K562 (cell line): ENCODE measurements around the gene ALDH1A2. TPM values are rescaled to one million over a fixed set of nuclear protein-coding genes. Genes with fewer than 3 reads are reported as not detected.

ENCODE experiments used
- ARID1B ChIP-seq: fragments of 450-650 bp; IDR thresholded peaks from 2 replicates; pipeline ENCODE4 v1.6.1; 2016; ENCODE audit warnings: antibody characterized with exemption, mild to moderate bottlenecking, inconsistent platforms
- EP400 ChIP-seq: fragments of 450-650 bp; IDR thresholded peaks from 2 replicates; pipeline ENCODE4 v1.6.1; 2017; ENCODE audit warnings: antibody characterized with exemption, mild to moderate bottlenecking, moderate library complexity
- HIVEP1 ChIP-seq: fragments of 250-450 bp; sonication (Bioruptor Pico); IDR thresholded peaks from 2 replicates; pipeline ENCODE4 v1.4.0; 2020; ENCODE audit warnings: mild to moderate bottlenecking
- NR2C2 ChIP-seq, 2 experiments: fragments of 200-800 bp in 1 of 2; sonication (Bioruptor generic) in 1 of 2; sonication (generic) in 1 of 2; formaldehyde crosslinking in 1 of 2; IDR thresholded peaks; 2 replicates each; pipeline versions ENCODE4 v1.6.1 to v1.8.0; 2016 to 2022; ENCODE audit warnings: mild to moderate bottlenecking in 1 of 2, missing compliant biosample characterization in 1 of 2, missing genetic modification characterization in 1 of 2, missing genetic modification reagents in 1 of 2
- NR4A1 ChIP-seq, 2 experiments: fragments of 250-450 bp in 1 of 2; fragments of 450-650 bp in 1 of 2; sonication (Bioruptor Pico) in 1 of 2; IDR thresholded peaks; 2 replicates each; pipeline versions ENCODE4 v1.4.0 to v1.6.1; 2016 to 2020; ENCODE audit warnings: mild to moderate bottlenecking in 2 of 2, missing compliant biosample characterization in 1 of 2, missing genetic modification characterization in 1 of 2, moderate library complexity in 1 of 2
- POLR2H ChIP-seq: IDR thresholded peaks from 2 replicates; pipeline ENCODE4 v1.6.1; 2016; ENCODE audit warnings: missing genetic modification characterization, low read depth, mild to moderate bottlenecking, control low read depth, missing compliant biosample characterization, moderate library complexity
- RBFOX2 ChIP-seq: fragments of 200-400 bp; formaldehyde crosslinking; IDR thresholded peaks from 2 replicates; pipeline ENCODE4 v1.6.1; 2017; ENCODE audit warnings: low read depth, mild to moderate bottlenecking, low read length, moderate library complexity
- RBM25 ChIP-seq: fragments of 200-400 bp; formaldehyde crosslinking; IDR thresholded peaks from 2 replicates; pipeline ENCODE4 v1.6.1; 2018; ENCODE audit warnings: low read length, low read depth, moderate library complexity; ENCODE audit not compliant: severe bottlenecking
- ZNF165 ChIP-seq: fragments of 250-450 bp; sonication (Bioruptor Pico); IDR thresholded peaks from 2 replicates; pipeline ENCODE4 v1.4.0; 2020; ENCODE audit warnings: borderline replicate concordance
- ZNF175 ChIP-seq: fragments of 200-800 bp; sonication (Bioruptor generic); IDR thresholded peaks from 2 replicates; pipeline ENCODE4 v1.6.1; 2016; ENCODE audit warnings: low read depth, mild to moderate bottlenecking, missing genetic modification characterization, missing compliant biosample characterization
- ZNF589 ChIP-seq: fragments of 200-800 bp; sonication (Bioruptor generic); IDR thresholded peaks from 2 replicates; pipeline ENCODE4 v1.6.1; 2016; ENCODE audit warnings: low read depth, missing genetic modification characterization, missing compliant biosample characterization
- ZNF76 ChIP-seq: fragments of 250-450 bp; sonication (Bioruptor Pico); IDR thresholded peaks from 2 replicates; pipeline ENCODE4 v1.4.0; 2020; ENCODE audit warnings: mild to moderate bottlenecking, moderate library complexity, borderline replicate concordance
- polyA plus RNA-seq, 8 experiments: library from polyadenylated mRNA; depleted of rRNA in 4 of 8; stranded (reverse) in 5 of 8; unstranded in 3 of 8; fragments of >200 nt; fragmentation: Nextera tagmentation in 2 of 8; fragmentation: Illumina TruSeq in 1 of 8; extraction: Ambion mirVana in 2 of 8; extraction: Trizol in 1 of 8; gene quantifications; 2 replicates each; pipeline versions ENCODE4 v1.2.1 to v1.2.3, GENCODE V29; 2011 to 2014; ENCODE audit warnings: inconsistent platforms in 1 of 8, missing spikeins in 1 of 8
- total RNA-seq, 7 experiments: library from RNA; depleted of rRNA in 6 of 7; stranded (reverse); fragments of >200 nt in 6 of 7; fragmentation: Illumina TruSeq in 2 of 7; extraction: Trizol in 2 of 7; gene quantifications; 2 replicates each; pipeline versions ENCODE4 v1.2.1 to v1.2.3, GENCODE V29; 2011 to 2021; ENCODE audit warnings: low replicate concordance in 1 of 7
- TF ChIP-seq, protein P1 (sequence below): fragments of 450-650 bp; IDR thresholded peaks from 2 replicates; pipeline ENCODE4 v1.6.1; 2016; ENCODE audit warnings: low read depth
- TF ChIP-seq, protein P2 (sequence below): fragments of 450-650 bp; IDR thresholded peaks from 2 replicates; pipeline ENCODE4 v1.6.1; 2017; ENCODE audit warnings: antibody characterized with exemption, mild to moderate bottlenecking

Gene ALDH1A2
- total and polyA plus RNA-seq, 9 of the 15 experiments (the other 6 are each of a cell fraction or from before 2014, with no cell fraction given): 115 to 393 (median 333) TPM

DNA sequence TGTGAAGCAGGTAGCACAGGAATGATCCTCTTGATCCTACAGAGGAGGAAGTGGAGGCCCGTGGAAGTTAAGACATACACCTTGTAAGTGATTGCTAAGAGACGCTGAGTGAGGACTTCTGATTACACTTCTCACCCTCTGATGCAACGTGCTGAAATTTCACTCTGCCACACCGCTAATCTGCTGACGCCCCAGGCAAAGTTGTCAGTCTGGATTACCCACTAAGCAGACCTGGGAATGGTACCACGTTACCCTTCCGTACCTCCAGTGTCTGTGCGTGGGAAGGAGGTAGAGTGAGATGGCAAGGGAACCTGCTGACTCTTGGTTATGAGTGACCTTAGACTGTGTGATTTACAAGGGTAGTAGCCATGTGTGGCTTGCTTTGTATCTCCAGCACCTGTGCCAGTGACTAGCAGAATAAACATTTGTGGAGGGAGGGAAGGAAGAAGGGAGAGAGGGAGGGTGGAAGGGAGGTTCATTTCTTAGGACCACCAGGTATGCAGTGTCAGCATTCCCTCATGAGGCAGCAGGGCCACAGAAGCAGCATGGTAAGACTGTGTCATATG, 115.0 kb downstream of the ALDH1A2 start (continued):
- TF ChIP-seq NR2C2 (CRISPR knock-in tag; IDR thresholded peaks at IDR 0.05): no peak; the same call in 1 of the 2 replicates
- TF ChIP-seq NR2C2 (tag; IDR thresholded peaks at IDR 0.05): peak; percentile 76
- TF ChIP-seq, protein P1, sequence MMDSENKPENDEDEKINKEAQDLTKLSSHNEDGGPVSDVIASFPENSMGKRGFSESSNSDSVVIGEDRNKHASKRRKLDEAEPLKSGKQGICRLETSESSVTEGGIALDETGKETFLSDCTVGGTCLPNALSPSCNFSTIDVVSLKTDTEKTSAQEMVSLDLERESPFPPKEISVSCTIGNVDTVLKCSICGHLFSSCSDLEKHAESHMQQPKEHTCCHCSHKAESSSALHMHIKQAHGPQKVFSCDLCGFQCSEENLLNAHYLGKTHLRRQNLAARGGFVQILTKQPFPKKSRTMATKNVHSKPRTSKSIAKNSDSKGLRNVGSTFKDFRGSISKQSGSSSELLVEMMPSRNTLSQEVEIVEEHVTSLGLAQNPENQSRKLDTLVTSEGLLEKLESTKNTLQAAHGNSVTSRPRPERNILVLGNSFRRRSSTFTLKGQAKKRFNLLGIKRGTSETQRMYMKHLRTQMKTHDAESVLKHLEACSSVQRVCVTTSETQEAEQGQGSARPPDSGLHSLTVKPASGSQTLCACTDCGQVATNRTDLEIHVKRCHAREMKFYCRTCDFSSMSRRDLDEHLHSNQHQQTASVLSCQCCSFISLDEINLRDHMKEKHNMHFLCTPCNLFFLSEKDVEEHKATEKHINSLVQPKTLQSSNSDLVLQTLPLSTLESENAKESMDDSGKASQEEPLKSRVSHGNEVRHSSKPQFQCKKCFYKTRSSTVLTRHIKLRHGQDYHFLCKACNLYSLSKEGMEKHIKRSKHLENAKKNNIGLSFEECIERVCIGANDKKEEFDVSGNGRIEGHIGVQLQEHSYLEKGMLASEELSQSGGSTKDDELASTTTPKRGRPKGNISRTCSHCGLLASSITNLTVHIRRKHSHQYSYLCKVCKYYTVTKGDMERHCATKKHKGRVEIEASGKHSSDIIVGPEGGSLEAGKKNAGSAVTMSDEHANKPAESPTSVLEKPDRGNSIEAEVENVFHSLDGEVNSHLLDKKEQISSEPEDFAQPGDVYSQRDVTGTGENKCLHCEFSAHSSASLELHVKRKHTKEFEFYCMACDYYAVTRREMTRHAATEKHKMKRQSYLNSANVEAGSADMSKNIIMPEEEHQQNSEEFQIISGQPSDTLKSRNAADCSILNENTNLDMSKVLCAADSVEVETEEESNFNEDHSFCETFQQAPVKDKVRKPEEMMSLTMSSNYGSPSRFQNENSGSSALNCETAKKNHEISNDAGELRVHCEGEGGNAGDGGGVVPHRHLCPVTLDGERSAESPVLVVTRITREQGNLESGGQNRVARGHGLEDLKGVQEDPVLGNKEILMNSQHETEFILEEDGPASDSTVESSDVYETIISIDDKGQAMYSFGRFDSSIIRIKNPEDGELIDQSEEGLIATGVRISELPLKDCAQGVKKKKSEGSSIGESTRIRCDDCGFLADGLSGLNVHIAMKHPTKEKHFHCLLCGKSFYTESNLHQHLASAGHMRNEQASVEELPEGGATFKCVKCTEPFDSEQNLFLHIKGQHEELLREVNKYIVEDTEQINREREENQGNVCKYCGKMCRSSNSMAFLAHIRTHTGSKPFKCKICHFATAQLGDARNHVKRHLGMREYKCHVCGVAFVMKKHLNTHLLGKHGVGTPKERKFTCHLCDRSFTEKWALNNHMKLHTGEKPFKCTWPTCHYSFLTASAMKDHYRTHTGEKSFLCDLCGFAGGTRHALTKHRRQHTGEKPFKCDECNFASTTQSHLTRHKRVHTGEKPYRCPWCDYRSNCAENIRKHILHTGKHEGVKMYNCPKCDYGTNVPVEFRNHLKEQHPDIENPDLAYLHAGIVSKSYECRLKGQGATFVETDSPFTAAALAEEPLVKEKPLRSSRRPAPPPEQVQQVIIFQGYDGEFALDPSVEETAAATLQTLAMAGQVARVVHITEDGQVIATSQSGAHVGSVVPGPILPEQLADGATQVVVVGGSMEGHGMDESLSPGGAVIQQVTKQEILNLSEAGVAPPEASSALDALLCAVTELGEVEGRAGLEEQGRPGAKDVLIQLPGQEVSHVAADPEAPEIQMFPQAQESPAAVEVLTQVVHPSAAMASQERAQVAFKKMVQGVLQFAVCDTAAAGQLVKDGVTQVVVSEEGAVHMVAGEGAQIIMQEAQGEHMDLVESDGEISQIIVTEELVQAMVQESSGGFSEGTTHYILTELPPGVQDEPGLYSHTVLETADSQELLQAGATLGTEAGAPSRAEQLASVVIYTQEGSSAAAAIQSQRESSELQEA: no peak
- no peak for TF ChIP-seq RBM25
- TF ChIP-seq, protein P2, sequence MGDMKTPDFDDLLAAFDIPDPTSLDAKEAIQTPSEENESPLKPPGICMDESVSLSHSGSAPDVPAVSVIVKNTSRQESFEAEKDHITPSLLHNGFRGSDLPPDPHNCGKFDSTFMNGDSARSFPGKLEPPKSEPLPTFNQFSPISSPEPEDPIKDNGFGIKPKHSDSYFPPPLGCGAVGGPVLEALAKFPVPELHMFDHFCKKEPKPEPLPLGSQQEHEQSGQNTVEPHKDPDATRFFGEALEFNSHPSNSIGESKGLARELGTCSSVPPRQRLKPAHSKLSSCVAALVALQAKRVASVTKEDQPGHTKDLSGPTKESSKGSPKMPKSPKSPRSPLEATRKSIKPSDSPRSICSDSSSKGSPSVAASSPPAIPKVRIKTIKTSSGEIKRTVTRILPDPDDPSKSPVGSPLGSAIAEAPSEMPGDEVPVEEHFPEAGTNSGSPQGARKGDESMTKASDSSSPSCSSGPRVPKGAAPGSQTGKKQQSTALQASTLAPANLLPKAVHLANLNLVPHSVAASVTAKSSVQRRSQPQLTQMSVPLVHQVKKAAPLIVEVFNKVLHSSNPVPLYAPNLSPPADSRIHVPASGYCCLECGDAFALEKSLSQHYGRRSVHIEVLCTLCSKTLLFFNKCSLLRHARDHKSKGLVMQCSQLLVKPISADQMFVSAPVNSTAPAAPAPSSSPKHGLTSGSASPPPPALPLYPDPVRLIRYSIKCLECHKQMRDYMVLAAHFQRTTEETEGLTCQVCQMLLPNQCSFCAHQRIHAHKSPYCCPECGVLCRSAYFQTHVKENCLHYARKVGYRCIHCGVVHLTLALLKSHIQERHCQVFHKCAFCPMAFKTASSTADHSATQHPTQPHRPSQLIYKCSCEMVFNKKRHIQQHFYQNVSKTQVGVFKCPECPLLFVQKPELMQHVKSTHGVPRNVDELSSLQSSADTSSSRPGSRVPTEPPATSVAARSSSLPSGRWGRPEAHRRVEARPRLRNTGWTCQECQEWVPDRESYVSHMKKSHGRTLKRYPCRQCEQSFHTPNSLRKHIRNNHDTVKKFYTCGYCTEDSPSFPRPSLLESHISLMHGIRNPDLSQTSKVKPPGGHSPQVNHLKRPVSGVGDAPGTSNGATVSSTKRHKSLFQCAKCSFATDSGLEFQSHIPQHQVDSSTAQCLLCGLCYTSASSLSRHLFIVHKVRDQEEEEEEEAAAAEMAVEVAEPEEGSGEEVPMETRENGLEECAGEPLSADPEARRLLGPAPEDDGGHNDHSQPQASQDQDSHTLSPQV: peak; percentile 78
- TF ChIP-seq ZNF589: peak; percentile 98
- peak; percentile 67 for TF ChIP-seq POLR2H (tag)
- TF ChIP-seq EP400: peak; percentile 72
- peak; percentile 63; the same call in 1 of the 2 replicates for TF ChIP-seq ARID1B
- 0 out of 2 replicates have a peak, but pooled peaks have one; percentile 34 for TF ChIP-seq ZNF165
- 0 out of 2 replicates have a peak, but pooled peaks have one; percentile 80 for TF ChIP-seq ZNF76 (CRISPR knock-in tag)
- TF ChIP-seq RBFOX2: peak; percentile 56; the same call in 1 of the 2 replicates
- peak; percentile 98 for TF ChIP-seq ZNF175 (CRISPR knock-in tag)
- peak; percentile 65; the same call in 1 of the 2 replicates for TF ChIP-seq HIVEP1
- TF ChIP-seq NR4A1 (CRISPR knock-in tag; IDR thresholded peaks at IDR 0.05): no peak
- TF ChIP-seq NR4A1 (tag; IDR thresholded peaks at IDR 0.05): peak; percentile 95
